ENCODE data around the gene MYD88. TPM values are rescaled to one million over a fixed set of nuclear protein-coding genes. Genes with fewer than 3 reads are reported as not detected.
A peak's percentile ranks its signal among the peaks of the same experiment; 100 is the strongest.

The MYD88 gene
- total RNA-seq, 1 experiment from 2014 or later, result 19.2 TPM

GRCh38 chr3:38112378-38112761 is 26.1 kb upstream of the MYD88 start:
- no peak for DNase-seq (ENCODE audit: low spot score)
- Mint-ChIP-seq H3K9me3 (no peaks in the 10 kb centered on the region), H3K4me3 (no peak overlapping the region), H3K27me3 (ENCODE audit: low read depth) (peaks cover 6% of the 10 kb centered on the region), H3K36me3 (no peaks in the 10 kb centered on the region), H3K27ac (no peak overlapping the region), H3K4me1 (no peaks in the 10 kb centered on the region)
- POLR2A ChIA-PET, result interaction anchor here (0.5 kb wide), 1 partner anchor 1783 kb away, joined by 3 read pairs; no protein-coding TSS in a partner anchor
- no peak for ATAC-seq
- TF ChIP-seq, protein P1, sequence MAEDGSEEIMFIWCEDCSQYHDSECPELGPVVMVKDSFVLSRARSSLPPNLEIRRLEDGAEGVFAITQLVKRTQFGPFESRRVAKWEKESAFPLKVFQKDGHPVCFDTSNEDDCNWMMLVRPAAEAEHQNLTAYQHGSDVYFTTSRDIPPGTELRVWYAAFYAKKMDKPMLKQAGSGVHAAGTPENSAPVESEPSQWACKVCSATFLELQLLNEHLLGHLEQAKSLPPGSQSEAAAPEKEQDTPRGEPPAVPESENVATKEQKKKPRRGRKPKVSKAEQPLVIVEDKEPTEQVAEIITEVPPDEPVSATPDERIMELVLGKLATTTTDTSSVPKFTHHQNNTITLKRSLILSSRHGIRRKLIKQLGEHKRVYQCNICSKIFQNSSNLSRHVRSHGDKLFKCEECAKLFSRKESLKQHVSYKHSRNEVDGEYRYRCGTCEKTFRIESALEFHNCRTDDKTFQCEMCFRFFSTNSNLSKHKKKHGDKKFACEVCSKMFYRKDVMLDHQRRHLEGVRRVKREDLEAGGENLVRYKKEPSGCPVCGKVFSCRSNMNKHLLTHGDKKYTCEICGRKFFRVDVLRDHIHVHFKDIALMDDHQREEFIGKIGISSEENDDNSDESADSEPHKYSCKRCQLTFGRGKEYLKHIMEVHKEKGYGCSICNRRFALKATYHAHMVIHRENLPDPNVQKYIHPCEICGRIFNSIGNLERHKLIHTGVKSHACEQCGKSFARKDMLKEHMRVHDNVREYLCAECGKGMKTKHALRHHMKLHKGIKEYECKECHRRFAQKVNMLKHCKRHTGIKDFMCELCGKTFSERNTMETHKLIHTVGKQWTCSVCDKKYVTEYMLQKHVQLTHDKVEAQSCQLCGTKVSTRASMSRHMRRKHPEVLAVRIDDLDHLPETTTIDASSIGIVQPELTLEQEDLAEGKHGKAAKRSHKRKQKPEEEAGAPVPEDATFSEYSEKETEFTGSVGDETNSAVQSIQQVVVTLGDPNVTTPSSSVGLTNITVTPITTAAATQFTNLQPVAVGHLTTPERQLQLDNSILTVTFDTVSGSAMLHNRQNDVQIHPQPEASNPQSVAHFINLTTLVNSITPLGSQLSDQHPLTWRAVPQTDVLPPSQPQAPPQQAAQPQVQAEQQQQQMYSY (CRISPR knock-in tag; IDR thresholded peaks at IDR 0.05), result peak; percentile 50; the same call in 1 of the 2 replicates
- TF ChIP-seq HMGA2 (CRISPR knock-in tag; IDR thresholded peaks at IDR 0.05), result no peak
- TF ChIP-seq, protein P2, sequence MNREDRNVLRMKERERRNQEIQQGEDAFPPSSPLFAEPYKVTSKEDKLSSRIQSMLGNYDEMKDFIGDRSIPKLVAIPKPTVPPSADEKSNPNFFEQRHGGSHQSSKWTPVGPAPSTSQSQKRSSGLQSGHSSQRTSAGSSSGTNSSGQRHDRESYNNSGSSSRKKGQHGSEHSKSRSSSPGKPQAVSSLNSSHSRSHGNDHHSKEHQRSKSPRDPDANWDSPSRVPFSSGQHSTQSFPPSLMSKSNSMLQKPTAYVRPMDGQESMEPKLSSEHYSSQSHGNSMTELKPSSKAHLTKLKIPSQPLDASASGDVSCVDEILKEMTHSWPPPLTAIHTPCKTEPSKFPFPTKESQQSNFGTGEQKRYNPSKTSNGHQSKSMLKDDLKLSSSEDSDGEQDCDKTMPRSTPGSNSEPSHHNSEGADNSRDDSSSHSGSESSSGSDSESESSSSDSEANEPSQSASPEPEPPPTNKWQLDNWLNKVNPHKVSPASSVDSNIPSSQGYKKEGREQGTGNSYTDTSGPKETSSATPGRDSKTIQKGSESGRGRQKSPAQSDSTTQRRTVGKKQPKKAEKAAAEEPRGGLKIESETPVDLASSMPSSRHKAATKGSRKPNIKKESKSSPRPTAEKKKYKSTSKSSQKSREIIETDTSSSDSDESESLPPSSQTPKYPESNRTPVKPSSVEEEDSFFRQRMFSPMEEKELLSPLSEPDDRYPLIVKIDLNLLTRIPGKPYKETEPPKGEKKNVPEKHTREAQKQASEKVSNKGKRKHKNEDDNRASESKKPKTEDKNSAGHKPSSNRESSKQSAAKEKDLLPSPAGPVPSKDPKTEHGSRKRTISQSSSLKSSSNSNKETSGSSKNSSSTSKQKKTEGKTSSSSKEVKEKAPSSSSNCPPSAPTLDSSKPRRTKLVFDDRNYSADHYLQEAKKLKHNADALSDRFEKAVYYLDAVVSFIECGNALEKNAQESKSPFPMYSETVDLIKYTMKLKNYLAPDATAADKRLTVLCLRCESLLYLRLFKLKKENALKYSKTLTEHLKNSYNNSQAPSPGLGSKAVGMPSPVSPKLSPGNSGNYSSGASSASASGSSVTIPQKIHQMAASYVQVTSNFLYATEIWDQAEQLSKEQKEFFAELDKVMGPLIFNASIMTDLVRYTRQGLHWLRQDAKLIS (CRISPR knock-in tag; IDR thresholded peaks at IDR 0.05; ENCODE audit: borderline replicate concordance), result no peak
- no peak for TF ChIP-seq KAT7 (CRISPR knock-in tag; IDR thresholded peaks at IDR 0.05; ENCODE audit: borderline replicate concordance)
- no peak for TF ChIP-seq ZNF263 (CRISPR knock-in tag; IDR thresholded peaks at IDR 0.05; ENCODE audit: low read depth)
- CTCF ChIA-PET, result no interaction called here

- Mint-ChIP-seq H3K4me1 (no peaks in the 10 kb centered on the region), H3K4me3 (no peak overlapping the region), H3K9me3 (no peaks in the 10 kb centered on the region), H3K27ac (no peak overlapping the region), H3K27me3 (ENCODE audit: low read depth) (peaks cover 6% of the 10 kb centered on the region), H3K36me3 (no peaks in the 10 kb centered on the region)
- ChIA-PET POLR2A (interaction anchor here (0.6 kb wide), 1 partner anchor 15 kb away, joined by 4 read pairs; no protein-coding TSS in a partner anchor), CTCF (no interaction called here)
- ATAC-seq (no peak), DNase-seq (ENCODE audit: low spot score) (peak; percentile 6)
- TF ChIP-seq TEAD4 (CRISPR knock-in tag; IDR thresholded peaks at IDR 0.05) (no peak), ELF4 (CRISPR knock-in tag; IDR thresholded peaks at IDR 0.05; ENCODE audit: low read depth) (no peak), ZNF317 (CRISPR knock-in tag; IDR thresholded peaks at IDR 0.05; ENCODE audit: borderline replicate concordance, low read depth) (no peak)
- TF ChIP-seq, protein P3, sequence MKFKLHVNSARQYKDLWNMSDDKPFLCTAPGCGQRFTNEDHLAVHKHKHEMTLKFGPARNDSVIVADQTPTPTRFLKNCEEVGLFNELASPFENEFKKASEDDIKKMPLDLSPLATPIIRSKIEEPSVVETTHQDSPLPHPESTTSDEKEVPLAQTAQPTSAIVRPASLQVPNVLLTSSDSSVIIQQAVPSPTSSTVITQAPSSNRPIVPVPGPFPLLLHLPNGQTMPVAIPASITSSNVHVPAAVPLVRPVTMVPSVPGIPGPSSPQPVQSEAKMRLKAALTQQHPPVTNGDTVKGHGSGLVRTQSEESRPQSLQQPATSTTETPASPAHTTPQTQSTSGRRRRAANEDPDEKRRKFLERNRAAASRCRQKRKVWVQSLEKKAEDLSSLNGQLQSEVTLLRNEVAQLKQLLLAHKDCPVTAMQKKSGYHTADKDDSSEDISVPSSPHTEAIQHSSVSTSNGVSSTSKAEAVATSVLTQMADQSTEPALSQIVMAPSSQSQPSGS (CRISPR knock-in tag; IDR thresholded peaks at IDR 0.05; ENCODE audit: borderline replicate concordance, low read depth), result no peak
Observed at GRCh38 chr3:38114052-38114874, 24.2 kb upstream of the MYD88 start.

DNA sequence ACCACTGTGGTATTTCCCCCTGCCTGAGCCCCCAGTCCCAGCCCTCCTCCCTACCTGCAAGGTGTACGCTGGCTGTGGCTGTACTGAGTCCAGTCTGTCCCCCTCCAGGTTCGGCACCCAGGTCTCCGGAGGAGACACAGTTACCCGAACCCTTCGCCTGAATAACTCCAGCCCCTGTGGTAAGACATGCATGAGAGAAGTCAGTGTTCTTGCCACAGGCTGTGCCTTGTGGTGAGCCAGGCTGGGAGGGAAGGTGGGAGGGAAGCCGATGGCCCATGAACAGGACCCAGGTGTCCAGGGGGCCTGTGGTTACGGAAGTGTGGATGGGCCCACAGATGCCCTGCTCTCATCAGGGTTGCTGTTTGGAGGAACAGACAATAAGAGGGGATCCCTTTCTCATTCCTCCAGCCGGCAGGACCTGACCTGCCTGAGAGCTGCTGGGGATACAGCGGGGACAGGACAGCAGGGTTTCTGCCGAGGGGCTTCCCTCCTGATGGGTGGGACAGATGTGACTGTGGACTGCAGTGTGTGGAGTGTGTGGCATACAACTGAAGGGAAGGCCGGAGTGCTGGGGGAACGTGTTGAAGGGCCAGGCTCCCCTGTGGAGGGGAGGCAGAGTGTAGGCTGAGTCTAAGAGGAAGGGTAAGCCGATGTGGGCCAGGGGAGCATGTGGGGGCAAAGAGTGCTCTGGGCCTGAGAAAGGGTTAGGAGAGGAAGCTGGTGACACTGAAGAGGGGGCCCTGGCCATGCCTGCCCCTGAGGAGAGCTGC is 23.4 kb upstream of the MYD88 start:
- H3K4me1 Mint-ChIP-seq, result no peaks in the 10 kb centered on the region
- H3K27ac Mint-ChIP-seq, result no peak overlapping the region; the same call in 1 of the 2 replicates
- ATAC-seq, result no peak
- H3K27me3 Mint-ChIP-seq (ENCODE audit: low read depth), result peaks cover 6% of the 10 kb centered on the region
- POLR2A ChIA-PET, result no interaction called here
- H3K4me3 Mint-ChIP-seq, result no peak overlapping the region
- H3K36me3 Mint-ChIP-seq, result no peaks in the 10 kb centered on the region
- no peaks in the 10 kb centered on the region for H3K9me3 Mint-ChIP-seq
- DNase-seq (ENCODE audit: low spot score), result peak; percentile 4
- CTCF ChIA-PET, result interaction anchor here (1.7 kb wide), 1 partner anchor 232 kb away, joined by 3 read pairs; the partner anchor contains the start of gene XYLB
- no peak for TF ChIP-seq ZNF671 (CRISPR knock-in tag; IDR thresholded peaks at IDR 0.05)
- TF ChIP-seq, protein P4, sequence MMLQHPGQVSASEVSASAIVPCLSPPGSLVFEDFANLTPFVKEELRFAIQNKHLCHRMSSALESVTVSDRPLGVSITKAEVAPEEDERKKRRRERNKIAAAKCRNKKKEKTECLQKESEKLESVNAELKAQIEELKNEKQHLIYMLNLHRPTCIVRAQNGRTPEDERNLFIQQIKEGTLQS (CRISPR knock-in tag; conservative IDR thresholded peaks at IDR 0.05), result no peak
- no peak for TF ChIP-seq ZBTB21 (CRISPR knock-in tag; IDR thresholded peaks at IDR 0.05; ENCODE audit: borderline replicate concordance)
- no peak for TF ChIP-seq AR (CRISPR knock-in tag; IDR thresholded peaks at IDR 0.05)
- no peak for TF ChIP-seq HMGA2 (CRISPR knock-in tag; IDR thresholded peaks at IDR 0.05)
- no peak for TF ChIP-seq TEAD4 (CRISPR knock-in tag; IDR thresholded peaks at IDR 0.05)
- no peak for TF ChIP-seq ZNF219 (CRISPR knock-in tag; IDR thresholded peaks at IDR 0.05; ENCODE audit: borderline replicate concordance)
